HL-60/S4 treated with retinoic acid at 250 ng/mL for 4 days and 3 days (cell line): Measurements from ENCODE around the gene COX10.

ENCODE experiments used
- in situ Hi-C: fragments of 300-500 bp; cut with MboI; formaldehyde crosslinking; loops from 2 replicates; pipeline ENCODE4 v1.7.0; 2022; ENCODE audit warnings: low sequenced_read_pairs

Gene COX10

GRCh38 chr17:14068542-14069250 lies 608 bp upstream of the COX10 start:
- in situ Hi-C loops: no loop called here

- in situ Hi-C loops: no loop called here
These were observed 1.2 kb downstream of the COX10 start for GRCh38 chr17:14070344-14070984.

GRCh38 chr17:14072881-14073280 lies 3.6 kb downstream of the COX10 start:
- in situ Hi-C loops: no loop called here

GRCh38 chr17:14078027-14078426 lies 8.7 kb downstream of the COX10 start:
- in situ Hi-C loops: no loop called here

- in situ Hi-C loops: no loop called here
These were observed 11.5 kb downstream of the COX10 start for GRCh38 chr17:14080847-14081251.

GRCh38 chr17:14082848-14083247 lies 13.5 kb downstream of the COX10 start:
- in situ Hi-C loops: no loop called here

GRCh38 chr17:14084955-14085354 lies 15.7 kb downstream of the COX10 start:
- in situ Hi-C loops: no loop called here

GRCh38 chr17:14086189-14086588 lies 16.9 kb downstream of the COX10 start:
- in situ Hi-C loops: no loop called here

- in situ Hi-C loops: no loop called here
These were observed 19.9 kb downstream of the COX10 start for GRCh38 chr17:14089179-14089578.

- in situ Hi-C loops: no loop called here
These were observed 22.1 kb downstream of the COX10 start for GRCh38 chr17:14091367-14091766.

GRCh38 chr17:14092808-14093207 lies 23.5 kb downstream of the COX10 start:
- in situ Hi-C loops: no loop called here

- in situ Hi-C loops: no loop called here
These were observed 25.6 kb downstream of the COX10 start for GRCh38 chr17:14094676-14095601.

- in situ Hi-C loops: no loop called here
These were observed 26.3 kb downstream of the COX10 start for GRCh38 chr17:14095631-14096030.

- in situ Hi-C loops: no loop called here
These were observed 28.9 kb downstream of the COX10 start for GRCh38 chr17:14098246-14098645.

- in situ Hi-C loops: no loop called here
These were observed 32.7 kb downstream of the COX10 start for GRCh38 chr17:14101976-14102375.

GRCh38 chr17:14103836-14104235 lies 34.5 kb downstream of the COX10 start:
- in situ Hi-C loops: no loop called here

GRCh38 chr17:14104734-14105133 lies 35.4 kb downstream of the COX10 start:
- in situ Hi-C loops: no loop called here

GRCh38 chr17:14107889-14108288 lies 38.6 kb downstream of the COX10 start:
- in situ Hi-C loops: no loop called here

- in situ Hi-C loops: no loop called here
These were observed 43.1 kb downstream of the COX10 start for GRCh38 chr17:14112407-14112806.

GRCh38 chr17:14113137-14113536 lies 43.8 kb downstream of the COX10 start:
- in situ Hi-C loops: no loop called here

GRCh38 chr17:14116263-14117024 lies 47.1 kb downstream of the COX10 start:
- in situ Hi-C loops: no loop called here
